ENCODE results near the gene CACNA1S. TPM values are rescaled to one million over a fixed set of nuclear protein-coding genes. Genes with fewer than 3 reads are reported as not detected.

CACNA1S gene
- total RNA-seq, 1 donor from 2014 or later: 0.05 TPM

DNA sequence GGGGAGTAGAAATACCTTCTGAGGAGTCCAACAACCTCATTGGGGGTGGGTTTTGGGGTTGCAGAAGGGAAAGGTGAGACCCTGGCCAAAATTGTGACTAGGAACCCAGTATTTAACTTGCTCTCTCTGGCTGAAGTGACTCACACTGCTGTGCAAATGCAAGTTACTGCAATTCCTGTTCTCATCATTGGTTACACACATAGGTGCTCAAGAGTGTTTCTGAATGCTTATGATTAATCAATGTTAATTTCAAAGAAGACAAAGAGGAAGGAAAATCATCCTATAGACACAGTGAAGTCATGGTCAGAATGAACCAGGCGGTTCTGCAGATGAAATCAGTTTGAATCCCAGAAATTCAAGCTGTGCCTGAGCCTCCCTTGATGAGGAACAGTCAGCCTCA lies 11.6 kb upstream of the CACNA1S start:
- TF ChIP-seq, protein P1, sequence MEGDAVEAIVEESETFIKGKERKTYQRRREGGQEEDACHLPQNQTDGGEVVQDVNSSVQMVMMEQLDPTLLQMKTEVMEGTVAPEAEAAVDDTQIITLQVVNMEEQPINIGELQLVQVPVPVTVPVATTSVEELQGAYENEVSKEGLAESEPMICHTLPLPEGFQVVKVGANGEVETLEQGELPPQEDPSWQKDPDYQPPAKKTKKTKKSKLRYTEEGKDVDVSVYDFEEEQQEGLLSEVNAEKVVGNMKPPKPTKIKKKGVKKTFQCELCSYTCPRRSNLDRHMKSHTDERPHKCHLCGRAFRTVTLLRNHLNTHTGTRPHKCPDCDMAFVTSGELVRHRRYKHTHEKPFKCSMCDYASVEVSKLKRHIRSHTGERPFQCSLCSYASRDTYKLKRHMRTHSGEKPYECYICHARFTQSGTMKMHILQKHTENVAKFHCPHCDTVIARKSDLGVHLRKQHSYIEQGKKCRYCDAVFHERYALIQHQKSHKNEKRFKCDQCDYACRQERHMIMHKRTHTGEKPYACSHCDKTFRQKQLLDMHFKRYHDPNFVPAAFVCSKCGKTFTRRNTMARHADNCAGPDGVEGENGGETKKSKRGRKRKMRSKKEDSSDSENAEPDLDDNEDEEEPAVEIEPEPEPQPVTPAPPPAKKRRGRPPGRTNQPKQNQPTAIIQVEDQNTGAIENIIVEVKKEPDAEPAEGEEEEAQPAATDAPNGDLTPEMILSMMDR (IDR thresholded peaks at IDR 0.05; ENCODE audit: unreplicated experiment): no peak
- Mint-ChIP-seq H3K27me3 (peaks cover 48% of the 10 kb centered on the region), H3K4me3 (ENCODE audit: low read depth) (no peak overlapping the region), H3K9me3 (ENCODE audit: low read depth) (no peaks in the 10 kb centered on the region), H3K4me1 (ENCODE audit: low read depth) (peaks cover 10% of the 10 kb centered on the region), H3K27ac (no peak overlapping the region), H3K36me3 (ENCODE audit: insufficient read depth) (no peaks in the 10 kb centered on the region)
- no peak for DNase-seq (ENCODE audit: low spot score, unreplicated experiment)

DNA sequence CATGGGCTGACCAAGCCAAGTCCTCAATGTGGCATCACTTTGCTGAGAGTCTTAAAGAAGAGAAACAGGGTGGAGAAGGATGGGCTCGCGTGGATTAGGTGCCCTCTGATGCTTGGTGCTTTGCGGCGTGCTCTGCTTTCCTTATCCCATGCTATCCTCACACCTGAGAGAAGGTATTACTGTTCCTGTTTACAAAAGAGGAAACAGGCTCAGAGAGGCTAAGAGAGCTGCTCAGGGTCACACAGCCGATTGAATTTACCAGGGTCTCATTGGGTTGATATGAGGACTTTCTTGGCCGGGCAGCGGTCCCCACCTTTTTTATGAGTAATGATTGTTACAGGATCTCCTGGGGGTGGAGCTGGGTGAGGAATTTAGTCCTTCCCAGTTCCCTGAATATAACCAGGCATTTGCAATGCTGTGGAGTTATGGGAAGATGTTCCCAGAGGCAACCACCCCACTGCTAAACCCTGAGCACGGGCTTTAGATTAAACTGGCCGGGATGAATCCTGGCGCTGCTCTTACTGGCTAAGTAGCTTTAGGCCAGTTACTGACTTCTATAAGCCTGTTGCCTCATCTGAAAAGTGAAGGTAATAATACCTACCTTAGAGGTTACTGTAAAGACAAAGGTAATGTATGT lies 10.2 kb upstream of the CACNA1S start:
- peaks cover 56% of the 10 kb centered on the region for H3K27me3 Mint-ChIP-seq
- no peaks in the 10 kb centered on the region for H3K9me3 Mint-ChIP-seq (ENCODE audit: low read depth)
- H3K4me1 Mint-ChIP-seq (ENCODE audit: low read depth): peaks cover 10% of the 10 kb centered on the region
- no peak overlapping the region for H3K4me3 Mint-ChIP-seq (ENCODE audit: low read depth)
- TF ChIP-seq, protein P1 (IDR thresholded peaks at IDR 0.05; ENCODE audit: unreplicated experiment): no peak
- no peak overlapping the region for H3K27ac Mint-ChIP-seq
- no peak for DNase-seq (ENCODE audit: low spot score, unreplicated experiment)
- H3K36me3 Mint-ChIP-seq (ENCODE audit: insufficient read depth): no peaks in the 10 kb centered on the region

- no peaks in the 10 kb centered on the region for H3K4me1 Mint-ChIP-seq (ENCODE audit: low read depth)
- H3K36me3 Mint-ChIP-seq (ENCODE audit: insufficient read depth): no peaks in the 10 kb centered on the region
- TF ChIP-seq, protein P1 (IDR thresholded peaks at IDR 0.05; ENCODE audit: unreplicated experiment): peak; percentile 73
- no peak overlapping the region for H3K4me3 Mint-ChIP-seq (ENCODE audit: low read depth)
- H3K27ac Mint-ChIP-seq: no peak overlapping the region
- peak; percentile 24 for DNase-seq (ENCODE audit: low spot score, unreplicated experiment)
- H3K9me3 Mint-ChIP-seq (ENCODE audit: low read depth): no peaks in the 10 kb centered on the region
- H3K27me3 Mint-ChIP-seq: peaks cover 64% of the 10 kb centered on the region
These were observed 7.3 kb upstream of the CACNA1S start for GRCh38 chr1:201119206-201120197.

DNA sequence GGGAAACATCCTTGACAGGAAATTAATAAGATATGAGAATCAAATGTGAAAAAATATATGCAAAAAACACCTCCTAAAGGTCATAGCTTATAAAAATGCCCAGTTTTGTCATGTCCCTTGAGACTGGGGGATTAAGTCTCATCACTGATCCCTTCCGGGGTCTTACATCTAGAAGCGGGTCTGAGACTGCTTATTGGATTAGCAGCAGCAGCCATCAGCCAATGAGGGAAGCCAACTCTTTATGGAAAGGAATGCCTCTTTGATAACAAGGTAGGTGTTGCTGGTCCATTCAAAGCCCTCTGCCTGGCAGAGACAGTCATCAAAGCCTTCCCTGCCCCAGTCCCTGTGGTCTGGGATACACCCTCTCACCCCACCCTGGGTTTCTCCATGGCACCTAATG lies 3.9 kb upstream of the CACNA1S start:
- TF ChIP-seq, protein P1 (IDR thresholded peaks at IDR 0.05; ENCODE audit: unreplicated experiment): no peak
- Mint-ChIP-seq H3K4me3 (ENCODE audit: low read depth) (no peak overlapping the region), H3K9me3 (ENCODE audit: low read depth) (no peaks in the 10 kb centered on the region), H3K27ac (no peak overlapping the region), H3K36me3 (ENCODE audit: insufficient read depth) (no peaks in the 10 kb centered on the region), H3K4me1 (ENCODE audit: low read depth) (no peaks in the 10 kb centered on the region), H3K27me3 (peaks cover 58% of the 10 kb centered on the region)
- DNase-seq (ENCODE audit: low spot score, unreplicated experiment): no peak

DNA sequence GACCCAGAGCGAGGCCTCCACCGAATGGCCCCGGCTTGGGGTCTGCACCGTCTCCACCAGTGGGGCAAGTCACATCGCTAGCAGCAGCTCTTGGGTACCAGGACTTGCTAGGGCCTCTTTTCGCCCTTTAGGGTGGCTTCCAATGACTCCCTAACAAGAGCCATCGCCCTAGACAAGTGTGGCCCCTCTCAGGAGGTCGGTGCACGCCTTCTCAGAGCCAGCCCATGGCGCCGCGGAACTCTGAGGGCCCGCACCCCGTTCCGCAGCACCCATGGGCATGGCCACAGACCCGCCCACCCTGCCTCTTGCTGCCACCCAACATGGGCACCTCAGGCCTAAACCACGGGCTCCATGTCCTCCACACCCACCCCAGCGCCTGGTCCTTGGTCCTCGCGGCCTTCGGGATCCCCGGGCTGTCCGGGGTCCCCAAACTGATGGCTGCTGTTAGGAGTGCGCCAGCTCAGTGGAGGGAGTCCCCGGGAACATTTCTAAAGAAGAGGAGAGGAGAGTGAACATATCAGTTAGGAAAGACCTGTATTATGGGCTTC lies 3.2 kb upstream of the CACNA1S start:
- Mint-ChIP-seq H3K9me3 (ENCODE audit: low read depth) (no peaks in the 10 kb centered on the region), H3K27me3 (peaks cover 55% of the 10 kb centered on the region), H3K4me3 (ENCODE audit: low read depth) (no peak overlapping the region), H3K4me1 (ENCODE audit: low read depth) (no peaks in the 10 kb centered on the region), H3K27ac (no peak overlapping the region), H3K36me3 (ENCODE audit: insufficient read depth) (no peaks in the 10 kb centered on the region)
- no peak for DNase-seq (ENCODE audit: low spot score, unreplicated experiment)
- TF ChIP-seq, protein P1 (IDR thresholded peaks at IDR 0.05; ENCODE audit: unreplicated experiment): no peak

All from progenitor cell of endocrine pancreas (in vitro differentiated cells).